AG04449 (cell line): ENCODE measurements around the gene SEMA6B.

ENCODE experiments used
- CTCF ChIA-PET: fragments of 350-600 bp; formaldehyde crosslinking; extraction: SDS; loops from one replicate; lab custom pipeline; 2021; ENCODE audit warnings: antibody characterized with exemption; lab: Yijun Ruan, JAX
- POLR2A ChIA-PET: fragments of 400-600, 350-600 bp; formaldehyde crosslinking; extraction: SDS; loops from one replicate; lab custom pipeline; 2020; ENCODE audit warnings: antibody characterized with exemption, inconsistent platforms; lab: Yijun Ruan, JAX
- DNase-seq: peaks from one replicate; pipeline ENCODE4 v3.0.0-alpha.2; 2010; ENCODE audit warnings: low read depth, low spot score
- H3K4me3 ChIP-seq: 2 replicates; pipeline ENCODE4 v1.5.1; 2011; ENCODE audit warnings: low read depth, mild to moderate bottlenecking, control low read depth, low read length
- CTCF ChIP-seq: IDR thresholded peaks from one replicate; pipeline ENCODE4 v1.5.1; 2011; ENCODE audit warnings: mild to moderate bottlenecking, moderate library complexity, low read length, control low read depth, inconsistent platforms; ENCODE audit not compliant: insufficient read depth; ENCODE audit errors: missing control alignments

Gene SEMA6B

GRCh38 chr19:4590559-4590958 is 31.1 kb upstream of the SEMA6B start:
- POLR2A ChIA-PET, result no interaction called here
- DNase-seq, result no peak
- no peak for TF ChIP-seq CTCF
- CTCF ChIA-PET, result interaction anchor here (0.8 to 2.7 kb wide), 3 partner anchors 14 to 46 kb away, joined by 3 to 16 read pairs (median 11); no protein-coding TSS in a partner anchor
- no peak overlapping the region for H3K4me3 ChIP-seq

GRCh38 chr19:4589579-4590410 is 30.3 kb upstream of the SEMA6B start:
- TF ChIP-seq CTCF, result peak; percentile 60
- POLR2A ChIA-PET, result no interaction called here
- DNase-seq, result no peak
- CTCF ChIA-PET, result interaction anchor here (0.8 to 2.7 kb wide), 7 partner anchors 13 to 48 kb away, joined by 3 to 16 read pairs (median 4); no protein-coding TSS in a partner anchor
- H3K4me3 ChIP-seq, result no peak overlapping the region

GRCh38 chr19:4588291-4588761 is 28.8 kb upstream of the SEMA6B start:
- TF ChIP-seq CTCF, result no peak
- no peak for DNase-seq
- ChIA-PET POLR2A (no interaction called here), CTCF (interaction anchor here (0.9 to 1.5 kb wide), 2 partner anchors 11 to 19 kb away, joined by 3 to 6 read pairs; no protein-coding TSS in a partner anchor)
- H3K4me3 ChIP-seq, result no peak overlapping the region

- no peak for DNase-seq
- ChIA-PET CTCF (interaction anchor here (0.9 to 3.2 kb wide), 4 partner anchors 9 to 18 kb away, joined by 3 to 10 read pairs (median 4); no protein-coding TSS in a partner anchor), POLR2A (interaction anchor here (0.5 kb wide), 1 partner anchor 30 kb away, joined by 3 read pairs; no protein-coding TSS in a partner anchor)
- no peak overlapping the region for H3K4me3 ChIP-seq
- no peak for TF ChIP-seq CTCF
These were observed 28.0 kb upstream of the SEMA6B start for GRCh38 chr19:4587527-4587926.

- DNase-seq, result no peak
- CTCF ChIA-PET, result interaction anchor here (3.2 kb wide), 1 partner anchor 9 kb away, joined by 10 read pairs; no protein-coding TSS in a partner anchor
- TF ChIP-seq CTCF, result no peak
These were observed 27.2 kb upstream of the SEMA6B start for GRCh38 chr19:4586691-4587090.

GRCh38 chr19:4586245-4586644 is 26.8 kb upstream of the SEMA6B start:
- CTCF ChIA-PET, result interaction anchor here (1.1 to 3.2 kb wide), 4 partner anchors 10 to 47 kb away, joined by 3 to 10 read pairs (median 8); no protein-coding TSS in a partner anchor
- TF ChIP-seq CTCF, result no peak
- no peak for DNase-seq
- POLR2A ChIA-PET, result no interaction called here
- no peak overlapping the region for H3K4me3 ChIP-seq

More at GRCh38 chr19:4586691-4587090, 27.2 kb upstream of the SEMA6B start:
- POLR2A ChIA-PET, result no interaction called here
- H3K4me3 ChIP-seq, result no peak overlapping the region
